Stimulated activated CD4-positive, alpha-beta T cell treated with anti-CD3 and anti-CD28 coated beads, Interleukin-12 subunit alpha, Interleukin-12 subunit beta, amount 100 ng/mL, for 24 hours (primary cell): ENCODE measurements around the gene SLAMF8.

Experiments used
- DNase-seq, 2 experiments: peaks; one replicate each; pipeline ENCODE4 v3.0.0-alpha.2; 2020; ENCODE audit warnings: low read depth in 2 of 2

Gene SLAMF8

DNA sequence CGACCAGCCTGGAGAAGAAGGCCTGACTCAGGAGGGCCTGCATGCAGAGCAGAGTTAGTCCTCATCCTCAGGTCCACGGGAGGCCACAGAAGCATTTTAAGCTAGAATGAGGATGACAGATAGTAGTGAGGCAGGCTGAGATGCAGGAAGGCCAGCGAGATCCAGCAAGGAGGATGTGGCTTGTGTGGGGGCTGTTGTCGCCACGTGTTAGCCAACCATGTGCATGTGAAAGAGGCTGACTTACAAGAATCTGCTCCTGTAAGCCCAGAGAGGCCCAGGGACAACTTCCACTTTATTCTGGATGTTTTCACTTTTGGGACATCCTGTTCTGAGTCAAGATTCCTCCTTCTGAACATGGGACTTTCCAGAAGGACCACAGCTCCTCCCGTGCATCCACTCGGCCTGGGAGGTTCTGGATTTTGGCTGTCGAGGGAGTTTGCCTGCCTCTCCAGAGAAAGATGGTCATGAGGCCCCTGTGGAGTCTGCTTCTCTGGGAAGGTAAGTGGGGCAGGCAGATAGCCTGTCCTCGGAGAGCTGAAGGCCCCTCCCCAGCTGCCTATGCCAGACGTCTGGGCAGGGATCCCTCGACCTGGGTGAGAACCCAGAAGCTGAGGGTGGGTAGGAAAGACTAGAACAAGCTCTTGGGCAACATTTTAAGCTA is at the start of gene SLAMF8:
TSS of gene SLAMF8 (plus strand) at position 433 of the 661 bp plus-strand sequence. CDS start at position 459, 26 bp downstream.
- DNase-seq, result peak; percentile 21 to 43

- no peak for DNase-seq
Observed at GRCh38 chr1:159778266-159778665, 48.4 kb upstream of the SLAMF8 start.

DNA sequence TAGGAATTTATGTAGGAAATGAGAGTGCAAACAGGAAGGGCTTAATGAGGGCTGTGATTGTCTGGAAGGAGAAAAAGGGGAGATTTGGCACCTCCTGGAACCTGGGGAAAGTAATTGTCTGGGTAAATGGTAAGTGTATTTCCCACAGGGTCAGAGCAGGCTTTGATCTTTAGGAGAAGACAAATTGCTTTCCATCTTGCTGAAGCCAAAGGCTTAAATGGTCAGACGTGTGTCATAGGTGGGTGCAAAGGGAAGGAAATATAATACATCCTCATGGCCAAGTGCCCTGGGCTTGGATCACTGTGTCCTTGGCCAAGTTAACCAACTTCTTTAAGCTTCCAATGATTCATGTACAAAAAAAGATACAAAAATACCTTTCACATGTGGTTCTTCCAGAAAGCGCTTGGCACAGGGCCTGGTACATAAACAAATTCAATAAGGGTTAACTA is 47.2 kb upstream of the SLAMF8 start:
- no peak for DNase-seq

- DNase-seq, result peak; percentile 92
Observed at GRCh38 chr1:159780583-159781582, 45.8 kb upstream of the SLAMF8 start, which contains the start of gene DUSP23. DUSP23 (plus strand) TSS chr1:159780962; CDS start chr1:159781101, 139 bp downstream.

DNA sequence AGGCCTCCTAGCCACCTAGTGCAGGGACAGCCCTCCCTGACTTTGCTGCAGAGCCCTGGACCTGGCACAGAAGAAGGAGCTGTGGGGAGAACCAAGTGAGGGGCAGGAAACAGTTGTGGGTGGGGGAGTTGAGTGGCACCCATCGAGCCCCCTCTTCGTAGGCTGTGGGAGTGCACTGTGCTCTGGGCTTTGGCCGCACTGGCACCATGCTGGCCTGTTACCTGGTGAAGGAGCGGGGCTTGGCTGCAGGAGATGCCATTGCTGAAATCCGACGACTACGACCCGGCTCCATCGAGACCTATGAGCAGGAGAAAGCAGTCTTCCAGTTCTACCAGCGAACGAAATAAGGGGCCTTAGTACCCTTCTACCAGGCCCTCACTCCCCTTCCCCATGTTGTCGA is 44.7 kb upstream of the SLAMF8 start:
- no peak for DNase-seq

DNA sequence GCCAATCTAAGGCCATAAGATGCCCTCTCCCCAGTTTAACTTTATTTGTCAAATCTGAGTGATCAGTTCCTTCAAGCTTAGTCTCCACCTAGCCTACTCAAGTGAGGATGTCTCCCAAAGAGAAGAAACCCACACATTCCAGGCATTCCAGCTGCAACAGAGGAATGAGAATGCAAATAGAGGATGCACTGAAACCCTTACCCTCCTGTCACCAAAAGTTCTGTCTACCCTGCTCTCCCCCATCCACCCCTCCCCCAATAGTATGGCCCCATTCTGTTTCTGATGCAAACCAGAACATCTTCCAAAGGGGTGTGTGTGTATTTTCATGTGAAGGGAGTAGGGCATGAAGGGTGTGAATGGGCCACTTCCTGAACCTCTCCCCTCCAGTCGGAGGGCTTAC is 42.9 kb upstream of the SLAMF8 start:
- no peak for DNase-seq

GRCh38 chr1:159786465-159786864 is 40.2 kb upstream of the SLAMF8 start:
- DNase-seq, result no peak

- DNase-seq, result no peak
Observed at GRCh38 chr1:159786966-159787365, 39.7 kb upstream of the SLAMF8 start.

DNA sequence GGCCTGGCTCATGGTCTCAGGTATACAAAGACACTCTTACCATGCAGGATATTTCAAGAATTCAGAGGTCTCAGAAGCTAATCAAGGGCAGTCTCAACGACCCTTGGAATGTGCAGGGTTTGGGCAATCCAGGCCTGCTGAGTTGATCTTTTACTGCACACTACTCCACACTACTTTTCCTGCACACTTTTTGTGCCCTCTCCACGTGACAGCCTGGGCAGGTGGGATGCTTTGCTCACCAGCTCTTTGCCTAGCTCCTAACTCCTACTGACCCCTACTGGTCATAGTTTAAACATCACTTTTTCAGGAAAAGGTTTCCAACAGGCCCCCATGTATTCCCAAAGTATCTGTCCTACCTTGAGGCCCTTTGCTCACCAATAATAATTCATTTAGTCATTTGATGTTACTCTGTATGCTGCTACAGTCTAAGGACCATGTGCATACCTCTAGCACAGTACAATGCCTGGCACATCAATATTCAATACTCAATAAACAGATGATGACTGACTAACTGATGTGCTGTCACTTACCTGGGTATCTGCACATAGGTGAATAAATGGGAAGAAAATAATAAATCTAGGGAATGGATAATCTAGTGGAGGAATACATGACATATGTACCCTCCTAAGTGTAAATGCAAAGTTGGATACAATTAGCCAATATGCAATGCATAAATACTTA is 36.3 kb upstream of the SLAMF8 start:
- DNase-seq, result no peak

GRCh38 chr1:159791031-159791430 is 35.6 kb upstream of the SLAMF8 start:
- DNase-seq, result no peak

GRCh38 chr1:159791461-159791860 is 35.2 kb upstream of the SLAMF8 start:
- DNase-seq, result no peak

DNA sequence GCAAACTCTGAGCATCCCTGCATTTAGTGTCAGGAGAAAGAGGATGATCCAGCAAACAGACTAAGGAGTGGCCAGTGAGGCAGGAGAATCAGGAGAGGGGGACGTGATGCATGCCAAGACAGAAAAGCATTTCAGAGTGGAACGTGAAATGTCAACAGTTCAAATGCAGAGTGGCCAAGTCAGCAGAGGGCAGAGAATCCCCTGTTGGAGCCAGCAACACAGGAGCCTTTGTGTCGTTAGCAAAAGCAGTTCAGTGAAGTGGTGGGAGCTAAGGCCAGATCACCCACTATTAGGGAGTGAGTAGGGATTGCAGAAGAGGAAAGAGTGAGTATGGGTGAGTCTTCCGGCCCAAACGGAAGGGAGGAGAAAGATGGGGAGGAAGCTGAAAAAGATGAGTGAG is 31.1 kb upstream of the SLAMF8 start:
- DNase-seq, result no peak

- DNase-seq, result peak in 1 of 2 experiments; percentile 19
Observed at GRCh38 chr1:159798893-159799292, 27.8 kb upstream of the SLAMF8 start.

- DNase-seq, result no peak
Observed at GRCh38 chr1:159799446-159799985, 27.2 kb upstream of the SLAMF8 start.

GRCh38 chr1:159800177-159800930 is 26.3 kb upstream of the SLAMF8 start:
- no peak for DNase-seq

- no peak for DNase-seq
Observed at GRCh38 chr1:159802111-159802510, 24.6 kb upstream of the SLAMF8 start, which contains the start of gene FCRL6. FCRL6 (plus strand) TSS chr1:159802360; CDS start chr1:159802425, 65 bp downstream.

- DNase-seq, result no peak
Observed at GRCh38 chr1:159803956-159804689, 22.6 kb upstream of the SLAMF8 start.

DNA sequence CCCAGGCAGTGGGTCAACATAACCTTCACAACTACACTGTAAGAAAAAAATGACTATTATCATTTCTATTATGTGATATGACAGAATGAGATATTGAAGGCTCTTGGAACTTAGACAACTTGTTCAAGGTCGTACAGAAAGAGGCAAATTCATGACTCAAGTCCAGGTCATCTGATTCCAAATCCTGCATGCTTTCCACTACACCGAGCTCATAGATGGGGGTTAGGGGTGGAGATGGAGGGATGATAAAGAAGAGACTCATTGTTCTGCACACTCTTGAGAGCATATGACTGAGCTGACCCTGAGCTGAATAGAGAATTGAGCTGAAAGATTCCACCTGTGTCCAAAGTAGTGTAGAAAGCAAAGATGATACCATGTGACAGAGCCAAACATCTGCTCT is 21.7 kb upstream of the SLAMF8 start:
- no peak for DNase-seq

DNA sequence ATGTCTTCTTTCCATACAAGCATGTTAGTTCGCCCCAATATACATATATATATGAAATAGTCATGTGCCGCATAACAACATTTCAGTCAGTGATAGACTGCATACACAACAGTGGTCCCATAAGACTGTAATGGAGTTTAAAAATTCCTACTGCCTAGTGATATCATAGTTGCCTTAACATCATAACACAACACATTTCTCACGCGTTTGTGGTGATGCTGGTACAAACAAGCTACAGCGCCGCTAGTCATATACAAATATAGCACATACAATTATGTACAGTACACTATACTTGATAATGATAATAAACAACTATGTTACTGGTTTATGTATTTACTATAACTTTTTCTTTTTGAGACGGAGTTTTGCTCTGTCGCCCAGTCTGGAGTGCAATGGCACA is 10.7 kb upstream of the SLAMF8 start:
- DNase-seq, result no peak
